NCI-H187 (cell line): Measurements from ENCODE around the gene COPS3.
A peak's percentile ranks its signal among the peaks of the same experiment; 100 is the strongest.

Experiments used
- DNase-seq, 2 experiments: peaks; one replicate each; lab custom pipeline; 2025; lab: John Stamatoyannopoulos, UW

COPS3 gene

DNA sequence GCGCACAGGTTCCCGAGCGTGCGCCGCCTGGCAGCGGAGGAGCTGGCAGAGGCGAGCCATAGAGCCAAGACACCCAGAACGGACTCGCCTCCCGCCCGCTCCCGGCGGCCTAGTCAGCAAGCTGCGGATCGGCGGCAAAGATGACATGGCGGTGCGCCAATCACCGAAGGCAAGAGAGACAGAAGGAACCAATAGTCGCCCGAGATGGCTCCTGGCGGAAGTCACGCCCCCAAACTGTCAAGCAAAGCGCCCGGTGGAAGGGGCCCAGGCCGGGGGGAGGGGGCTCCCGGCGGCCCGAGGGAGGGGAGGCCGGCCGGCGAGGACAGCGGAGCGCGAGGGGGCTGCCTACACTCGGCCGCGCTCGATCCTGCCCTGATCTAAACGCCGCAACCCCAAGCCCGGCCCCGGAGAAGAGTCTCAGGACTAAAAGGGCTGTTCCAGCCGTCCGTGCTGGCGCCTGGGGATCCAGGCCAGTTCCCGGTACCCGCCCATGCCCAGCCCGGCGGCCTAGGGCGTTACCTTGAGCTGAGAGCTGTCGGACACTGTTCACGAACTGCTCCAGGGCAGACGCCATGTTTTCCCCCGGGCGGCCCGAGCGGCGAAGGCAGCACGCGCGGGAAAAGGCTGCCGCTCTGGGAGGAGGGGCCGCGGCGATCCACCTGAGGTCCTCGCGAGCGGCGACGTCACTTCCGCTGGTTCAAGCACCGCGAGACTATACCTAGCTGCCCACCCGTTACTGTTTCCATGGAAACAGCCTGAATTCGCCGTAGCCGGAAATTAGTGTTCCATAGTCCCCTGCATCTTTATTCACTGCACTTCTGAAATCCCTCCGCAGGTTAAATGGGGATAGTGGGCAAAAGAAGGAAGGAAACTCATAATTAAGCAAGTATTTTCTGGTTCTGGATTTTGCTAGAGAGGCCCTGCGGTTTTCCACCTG lies at the start of gene COPS3:
COPS3 (minus strand) TSS at position 634 of the 937 bp plus-strand sequence; CDS start at position 574, 60 bp downstream.
- peak; percentile 63 to 81 for DNase-seq

DNA sequence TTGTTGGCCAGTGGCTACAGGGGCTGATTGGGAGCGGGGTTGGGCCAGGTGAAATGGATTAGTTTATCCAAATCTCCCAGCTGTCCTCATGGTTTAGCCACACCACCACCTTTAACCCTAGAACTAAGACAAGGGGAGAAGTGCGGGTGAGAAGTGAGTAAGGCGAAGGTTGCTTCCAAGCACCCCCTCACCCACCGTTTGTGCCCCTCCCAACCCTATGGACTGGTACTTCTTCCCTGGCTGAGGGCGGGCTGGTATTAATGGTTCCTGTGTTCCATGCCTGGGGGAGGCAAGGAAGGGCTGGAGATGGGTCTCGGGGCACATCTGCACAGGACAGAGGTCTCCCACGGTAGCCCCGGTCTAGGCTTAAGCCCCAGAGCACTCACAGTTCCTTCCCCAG lies 47.2 kb upstream of the COPS3 start:
- DNase-seq: no peak

DNA sequence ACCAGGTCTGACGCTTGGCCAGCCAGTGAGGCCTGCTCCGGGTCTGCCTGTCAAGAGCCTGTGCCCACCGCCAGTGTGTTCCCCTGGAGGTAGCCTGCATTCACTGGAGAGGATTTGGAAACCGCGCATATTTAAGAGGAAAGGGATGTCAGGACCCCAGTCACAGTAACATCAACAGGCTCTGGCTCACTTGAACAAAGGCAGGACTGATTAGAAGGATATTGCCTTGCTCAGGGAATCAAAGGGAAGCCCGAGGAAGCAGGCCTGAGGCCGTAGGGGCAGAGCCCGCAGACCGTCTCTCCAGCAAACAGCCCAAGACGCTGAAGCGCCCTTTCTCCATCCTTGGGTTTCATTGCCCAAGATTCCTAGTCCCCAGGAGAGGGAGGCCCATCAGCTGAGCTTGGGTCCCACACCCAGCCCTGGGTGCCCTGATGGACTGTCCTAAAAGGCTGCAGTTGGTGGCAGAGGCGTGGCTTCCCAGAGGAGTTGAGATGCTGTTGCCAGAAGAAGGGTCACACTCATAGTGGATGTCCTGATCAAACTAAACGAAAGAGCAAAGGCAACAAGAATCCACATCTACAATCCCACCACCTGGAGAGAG lies 45.3 kb upstream of the COPS3 start:
- no peak for DNase-seq

DNA sequence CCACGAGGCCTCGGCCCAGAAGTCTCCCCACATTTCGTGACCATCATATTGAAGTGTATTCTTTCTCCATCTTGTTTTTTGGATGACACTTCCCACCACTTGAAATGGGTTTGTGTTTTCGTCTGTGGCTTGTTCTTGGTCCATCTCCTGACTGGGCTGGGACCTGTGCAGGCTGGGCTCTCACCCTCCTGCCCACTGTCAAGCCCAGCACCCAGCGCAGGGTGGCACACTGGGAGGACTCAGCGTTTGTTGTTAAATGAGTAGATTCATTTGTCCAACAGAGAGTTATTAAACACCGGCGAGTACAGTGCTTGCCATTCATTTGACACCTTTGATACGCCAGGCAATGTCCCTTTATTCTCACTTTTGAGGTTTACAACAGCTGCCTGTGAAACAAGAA lies 44.8 kb upstream of the COPS3 start:
- no peak for DNase-seq

DNA sequence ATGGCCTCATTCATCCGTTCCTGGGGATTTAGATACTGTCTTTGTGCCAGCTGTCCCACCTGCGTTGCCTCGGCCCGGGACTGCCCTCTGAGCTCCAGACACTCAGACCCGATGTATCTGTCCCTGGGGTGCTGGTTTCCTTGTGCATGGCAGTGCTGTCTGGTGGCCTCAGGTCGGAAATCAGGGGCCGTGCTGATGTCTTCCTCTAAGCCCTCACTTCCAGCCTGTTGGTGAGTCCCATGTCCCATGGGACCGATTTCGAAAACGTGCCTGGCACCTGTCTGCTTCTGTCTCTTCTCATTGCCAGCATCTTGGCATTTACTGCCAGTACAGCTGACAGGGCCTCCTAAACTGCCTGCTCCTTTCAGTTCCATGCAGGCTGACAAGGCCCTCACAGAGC lies 44.2 kb upstream of the COPS3 start:
- DNase-seq: no peak

DNA sequence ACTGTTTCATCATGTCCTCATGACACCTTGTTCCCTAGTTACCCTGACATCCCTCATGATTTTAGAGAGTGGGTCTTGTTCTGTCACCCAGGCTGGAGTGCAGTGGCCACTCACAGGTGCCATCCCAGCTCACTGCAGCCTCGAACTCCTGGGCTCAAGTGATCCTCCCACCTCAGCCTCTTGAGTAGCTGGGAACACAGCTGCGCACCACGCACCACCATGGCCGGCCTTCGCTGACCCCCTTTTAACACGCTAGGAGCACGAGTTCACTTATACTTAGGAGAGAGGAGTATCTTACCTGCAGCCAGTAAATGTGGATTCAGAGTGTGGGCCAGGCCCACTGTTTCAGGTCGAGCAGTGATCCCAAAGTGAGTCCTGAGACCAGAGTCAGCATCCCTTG lies 43.6 kb upstream of the COPS3 start:
- DNase-seq: no peak

DNA sequence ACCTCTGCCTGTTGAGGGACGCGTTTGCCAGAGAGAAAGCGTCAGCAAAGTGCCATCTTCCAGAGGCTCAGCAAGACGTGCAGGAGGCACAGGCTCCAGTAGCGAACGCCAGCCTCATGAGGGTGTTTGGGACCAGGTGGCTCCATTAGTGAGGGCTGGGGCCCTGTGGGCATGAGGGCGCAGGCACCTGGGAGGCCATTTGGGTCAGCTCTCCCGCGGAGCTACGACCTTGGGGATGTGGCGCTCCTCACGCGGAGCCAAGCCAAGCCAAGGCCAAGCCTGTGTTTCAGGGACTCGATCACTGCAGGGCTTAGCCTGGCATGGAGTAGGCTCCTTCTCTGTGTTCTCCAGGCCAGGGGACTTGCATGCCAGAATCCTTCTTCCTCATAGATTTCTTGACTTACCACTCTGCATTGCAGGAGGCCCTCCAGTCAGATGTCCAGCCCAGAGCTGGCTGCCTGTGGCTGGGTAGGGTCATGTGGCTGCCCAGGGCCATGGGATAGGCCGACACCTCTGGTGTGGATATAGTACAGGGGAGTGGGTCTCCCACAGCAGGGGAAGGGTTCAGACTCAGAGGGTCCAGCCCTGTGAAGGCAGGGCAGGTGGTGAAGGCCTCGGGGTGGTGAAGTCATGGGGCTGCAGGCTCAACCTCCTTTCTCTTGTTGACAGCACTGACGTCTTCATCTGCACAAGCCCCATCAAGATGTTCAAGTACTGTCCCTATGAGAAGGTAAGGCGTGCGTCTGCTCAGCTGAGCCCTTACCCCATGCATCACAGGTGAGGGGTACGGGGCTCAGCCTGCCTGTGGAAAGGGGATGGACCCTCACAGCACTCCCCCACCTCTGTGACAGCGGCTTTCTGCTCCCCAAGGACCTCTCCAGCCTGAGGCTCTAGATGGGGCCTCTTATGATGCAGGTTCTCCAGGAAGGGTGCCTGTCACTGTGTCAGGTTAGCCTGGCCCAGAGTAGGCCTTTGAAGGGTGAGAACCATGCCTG lies 41.8 kb upstream of the COPS3 start:
- DNase-seq: no peak

DNA sequence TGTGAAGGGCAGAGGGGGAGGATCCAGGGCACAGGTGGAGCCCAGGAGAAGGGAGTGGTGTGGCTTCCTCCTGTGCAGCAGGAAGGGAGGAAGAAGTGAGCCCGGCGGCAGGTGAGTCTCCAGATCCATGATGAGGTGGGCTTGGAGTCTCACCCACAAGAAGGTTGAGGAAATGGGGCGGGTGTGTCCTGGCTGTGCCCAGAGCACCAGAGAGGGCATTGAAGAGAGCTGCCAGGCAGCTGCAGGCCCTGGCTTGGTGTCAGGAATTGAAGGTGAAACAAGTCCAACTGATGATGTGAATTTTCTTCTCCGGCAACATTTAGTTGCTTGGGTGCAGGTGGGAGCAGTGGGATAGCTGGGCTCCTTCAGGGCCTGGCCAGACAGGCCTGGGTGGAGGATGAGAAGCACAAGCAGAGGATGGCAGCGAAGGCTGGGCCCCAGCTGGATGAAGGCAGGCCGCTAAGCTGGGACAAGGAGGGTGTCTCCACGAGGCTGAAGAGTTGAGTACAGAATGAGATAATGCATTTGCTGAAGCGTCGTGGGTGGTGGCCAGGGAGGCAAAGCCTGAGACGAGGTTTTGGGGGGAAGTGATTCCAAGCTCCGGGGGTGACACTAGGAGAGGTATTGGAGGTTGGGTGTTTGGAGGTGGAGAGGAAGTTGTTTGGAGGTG lies 40.4 kb upstream of the COPS3 start:
- no peak for DNase-seq

DNA sequence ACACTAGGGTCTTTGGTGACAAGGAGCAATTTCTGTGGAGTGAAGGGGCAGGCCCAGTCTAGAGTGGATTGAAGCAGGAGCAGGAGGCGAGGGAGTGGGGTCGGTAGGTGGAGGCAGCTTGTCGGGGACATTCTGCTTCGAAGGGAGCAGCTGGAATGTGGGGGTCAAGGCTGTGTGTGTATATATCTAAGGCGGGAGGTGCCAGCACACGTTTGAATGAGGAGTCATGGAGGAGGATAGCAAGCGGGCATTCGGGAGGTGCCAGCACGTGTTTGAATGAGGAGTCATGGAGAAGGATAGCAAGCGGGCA lies 39.8 kb upstream of the COPS3 start:
- no peak for DNase-seq

DNA sequence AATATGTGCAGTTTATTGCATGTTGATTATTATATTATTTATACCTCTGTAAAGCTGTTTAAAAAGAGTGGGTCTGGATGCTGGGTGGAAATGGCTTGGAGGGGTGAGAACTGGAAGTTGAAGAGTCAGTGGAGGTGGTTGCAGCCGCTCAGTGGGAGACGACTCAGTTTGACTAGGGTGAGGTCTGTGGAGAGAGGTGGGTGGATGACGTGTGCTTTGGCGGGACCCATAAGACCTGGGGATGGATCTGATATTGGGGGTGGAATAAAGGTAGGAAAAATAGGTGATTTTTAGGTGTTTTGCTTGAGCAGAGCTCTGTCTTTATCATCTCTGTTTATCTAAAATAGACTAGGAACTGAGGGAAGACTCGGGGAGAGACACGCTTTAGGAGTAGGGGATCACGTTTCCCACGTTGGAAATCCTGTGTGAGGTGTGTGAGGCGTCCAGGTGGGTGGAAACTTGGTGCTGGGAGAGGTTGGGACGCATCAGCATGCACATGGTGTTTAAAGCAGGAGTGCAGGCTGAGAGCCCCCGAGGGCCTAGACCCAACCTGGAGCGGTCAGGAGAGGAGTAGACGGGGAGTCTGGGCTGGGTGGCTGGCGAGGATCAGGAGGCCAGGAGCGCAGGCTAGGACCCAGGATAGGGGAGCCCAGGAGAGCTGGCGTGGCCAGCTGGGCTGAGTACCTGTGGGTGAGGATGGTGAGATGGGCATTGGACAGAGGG lies 39.3 kb upstream of the COPS3 start:
- no peak for DNase-seq

DNA sequence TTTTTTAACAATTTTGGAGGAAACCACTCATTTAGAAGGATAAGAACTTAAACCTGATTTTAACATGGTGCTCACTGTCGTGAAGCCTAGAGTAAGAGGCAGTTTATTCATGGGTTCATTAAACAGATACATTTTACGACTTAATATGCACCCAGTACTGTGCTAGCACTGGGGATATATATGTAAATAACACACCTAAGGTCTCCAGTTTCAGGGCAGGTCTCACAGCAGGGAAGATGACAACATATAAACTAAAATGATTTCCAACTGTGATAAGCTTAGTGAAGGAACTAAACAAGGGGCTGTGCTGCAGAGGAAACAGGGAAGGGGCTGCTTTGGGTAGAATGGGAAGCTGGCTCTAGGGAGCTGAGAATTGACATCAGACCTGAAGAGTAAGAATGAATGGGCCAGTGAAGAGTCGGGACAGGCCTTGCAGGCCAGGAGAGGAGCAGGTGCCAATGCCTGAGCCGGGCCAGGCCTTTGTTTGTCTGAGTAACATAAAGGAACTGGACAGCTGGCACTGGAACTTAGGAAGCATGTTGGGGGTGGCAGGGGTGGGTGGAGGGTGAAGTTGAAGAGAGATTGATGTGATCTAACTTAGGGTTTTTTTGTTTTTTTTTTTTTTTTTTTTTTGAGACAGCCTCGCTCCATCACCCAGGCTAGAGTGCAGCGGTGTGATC lies 34.2 kb upstream of the COPS3 start:
- DNase-seq: no peak

DNA sequence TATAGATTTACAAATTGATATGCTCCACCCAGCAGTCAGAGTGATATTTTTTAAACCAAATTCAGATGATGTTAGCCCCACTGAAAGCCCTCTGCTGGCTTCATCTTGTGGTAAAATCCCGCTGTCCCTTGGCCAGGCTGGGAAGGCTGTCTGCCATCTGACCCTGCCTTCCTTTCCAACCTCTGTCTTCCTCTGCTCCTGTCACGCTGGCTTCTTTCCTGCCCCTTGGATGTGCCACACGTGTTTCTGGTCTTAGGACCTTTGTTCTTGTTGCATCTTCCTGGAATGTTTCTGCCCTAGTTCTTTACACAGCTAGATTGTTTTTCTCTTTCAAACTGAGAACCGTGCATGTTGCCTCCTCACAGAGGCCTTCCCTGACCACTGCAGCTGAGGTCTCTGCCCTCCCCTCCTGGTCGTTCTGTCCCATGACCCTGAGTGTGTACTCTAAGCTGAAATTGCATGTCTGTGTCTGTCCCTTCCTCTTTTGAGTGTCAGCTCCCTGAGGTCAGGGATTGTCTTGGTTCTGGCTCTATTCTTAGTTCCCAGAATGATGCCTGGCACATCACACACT lies 33.5 kb upstream of the COPS3 start:
- no peak for DNase-seq

DNA sequence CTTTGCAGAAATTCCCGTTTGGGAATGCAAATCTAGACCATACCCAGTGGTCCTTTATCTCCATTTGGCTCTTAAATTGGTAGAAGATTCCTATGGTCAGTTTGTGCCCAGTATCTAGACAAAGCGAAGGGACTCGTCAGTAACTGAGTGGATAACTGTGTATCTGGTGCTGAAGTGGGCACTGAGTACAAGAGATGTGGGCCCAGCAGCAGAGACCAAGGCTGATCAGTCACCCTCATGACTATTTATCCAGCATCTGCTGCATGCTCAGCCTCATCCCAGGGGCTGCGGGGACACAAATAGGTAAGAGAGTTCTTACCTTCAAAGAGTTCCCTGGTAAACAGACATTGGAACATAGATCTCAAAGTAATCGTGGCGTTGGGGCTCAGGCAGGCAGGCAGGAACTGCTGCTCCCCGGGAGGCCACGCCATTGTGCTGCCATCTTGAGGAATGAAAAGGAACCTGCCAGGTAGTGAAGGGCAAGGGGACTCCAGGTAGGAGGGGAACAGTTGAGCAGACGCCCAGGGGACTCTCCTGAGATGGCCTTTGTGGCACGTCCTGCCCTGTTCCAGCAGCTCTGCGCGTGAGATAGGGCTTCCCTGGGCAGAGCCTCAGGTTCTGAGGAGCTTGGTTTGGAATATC lies 32.4 kb upstream of the COPS3 start:
- no peak for DNase-seq

DNA sequence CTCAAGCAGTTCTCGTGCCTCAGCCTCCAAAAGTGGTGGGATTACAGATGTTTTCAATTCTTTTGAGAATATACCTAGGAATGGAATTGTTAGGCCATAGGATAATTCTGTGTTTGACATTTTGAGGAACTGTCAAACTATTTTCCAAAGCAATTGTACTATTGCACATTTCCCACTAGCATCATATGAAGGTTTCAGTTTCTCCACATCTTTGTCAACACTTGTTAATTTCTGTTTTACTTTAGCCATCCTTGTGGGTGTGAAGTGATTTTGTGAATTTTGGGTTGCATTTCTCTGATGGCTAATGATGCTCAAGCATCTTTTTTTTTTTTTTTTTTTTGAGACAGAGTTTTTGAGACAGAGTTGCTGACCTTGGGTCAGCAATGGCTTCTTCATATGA lies 28.3 kb upstream of the COPS3 start:
- no peak for DNase-seq

DNA sequence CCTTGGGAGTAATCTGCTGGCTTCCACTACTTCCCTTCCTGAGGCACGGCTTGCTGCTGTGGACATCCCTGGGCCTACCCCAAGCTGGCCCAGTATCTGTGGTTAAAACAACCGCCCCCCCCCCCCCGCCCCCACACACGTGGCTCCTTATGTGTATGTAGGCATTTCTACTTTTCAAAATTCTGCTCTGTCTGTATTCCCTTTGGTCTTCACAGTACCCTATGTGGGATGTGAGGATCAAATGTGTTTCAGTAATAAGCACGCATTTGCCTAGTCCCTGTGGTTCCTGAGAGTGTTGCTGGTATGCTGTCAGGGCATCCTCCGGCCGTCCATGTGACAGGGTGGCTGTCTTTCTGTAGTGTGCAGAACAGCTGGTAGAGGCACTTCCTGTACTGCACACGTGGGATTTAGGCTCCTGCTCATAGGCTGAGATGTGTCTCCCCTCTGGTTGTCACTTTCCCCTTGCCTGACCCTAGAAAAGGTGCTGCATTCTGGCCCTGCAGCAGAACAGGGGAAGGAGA lies 24.3 kb upstream of the COPS3 start:
- DNase-seq: no peak

DNA sequence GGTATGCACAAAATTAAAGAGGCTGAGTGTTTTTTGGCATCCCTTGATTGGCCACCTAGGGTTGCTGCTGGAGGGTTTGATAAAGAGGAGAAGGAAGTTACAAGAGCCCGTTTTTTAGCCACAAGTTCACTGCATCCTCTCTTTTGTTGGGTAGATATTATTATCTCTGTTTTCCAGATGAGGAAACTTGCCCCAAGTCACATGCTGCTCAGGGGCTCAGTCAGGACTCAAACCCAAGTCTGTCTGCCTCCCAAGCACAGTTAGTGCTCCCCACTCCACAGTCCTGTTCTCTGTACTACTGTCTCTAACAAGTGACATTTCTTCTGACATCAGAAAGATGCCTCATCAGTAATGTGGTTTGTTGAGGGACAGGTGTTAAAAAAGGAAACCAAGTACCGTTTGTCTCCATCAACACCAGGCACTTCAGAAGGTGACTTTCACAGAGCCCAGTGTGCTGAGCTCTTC lies 23.5 kb upstream of the COPS3 start:
- no peak for DNase-seq

DNA sequence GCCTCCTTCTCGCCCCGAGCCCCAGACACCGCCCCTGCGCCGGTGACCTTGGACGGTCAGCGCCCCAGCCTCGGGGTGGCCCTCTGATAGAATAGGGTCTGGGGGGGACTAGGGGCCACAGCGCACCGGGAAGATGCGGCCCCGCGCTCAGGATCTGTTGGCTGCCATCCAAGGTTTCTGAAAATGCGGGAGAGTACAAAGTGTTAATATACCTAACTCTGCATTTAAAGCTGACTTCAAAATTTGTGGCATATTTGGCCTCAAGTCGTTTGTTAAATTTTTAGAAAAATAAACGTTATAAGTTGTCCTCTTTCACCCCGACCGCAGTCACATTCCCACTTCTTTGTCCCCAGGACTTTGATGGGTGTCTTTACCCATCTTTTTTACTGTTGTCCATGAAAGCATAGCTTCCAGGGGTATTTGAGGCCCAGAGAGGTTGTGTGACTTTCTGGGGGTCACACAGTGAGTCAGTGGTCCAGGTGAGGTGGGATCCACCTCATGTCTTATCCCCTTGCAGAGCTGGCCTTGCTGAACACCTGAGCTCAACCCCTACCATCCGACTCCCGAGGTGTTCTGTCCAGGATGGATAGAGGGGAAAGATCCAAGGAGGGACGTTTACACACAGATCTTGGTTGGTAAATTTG lies 22.9 kb upstream of the COPS3 start:
- no peak for DNase-seq

DNA sequence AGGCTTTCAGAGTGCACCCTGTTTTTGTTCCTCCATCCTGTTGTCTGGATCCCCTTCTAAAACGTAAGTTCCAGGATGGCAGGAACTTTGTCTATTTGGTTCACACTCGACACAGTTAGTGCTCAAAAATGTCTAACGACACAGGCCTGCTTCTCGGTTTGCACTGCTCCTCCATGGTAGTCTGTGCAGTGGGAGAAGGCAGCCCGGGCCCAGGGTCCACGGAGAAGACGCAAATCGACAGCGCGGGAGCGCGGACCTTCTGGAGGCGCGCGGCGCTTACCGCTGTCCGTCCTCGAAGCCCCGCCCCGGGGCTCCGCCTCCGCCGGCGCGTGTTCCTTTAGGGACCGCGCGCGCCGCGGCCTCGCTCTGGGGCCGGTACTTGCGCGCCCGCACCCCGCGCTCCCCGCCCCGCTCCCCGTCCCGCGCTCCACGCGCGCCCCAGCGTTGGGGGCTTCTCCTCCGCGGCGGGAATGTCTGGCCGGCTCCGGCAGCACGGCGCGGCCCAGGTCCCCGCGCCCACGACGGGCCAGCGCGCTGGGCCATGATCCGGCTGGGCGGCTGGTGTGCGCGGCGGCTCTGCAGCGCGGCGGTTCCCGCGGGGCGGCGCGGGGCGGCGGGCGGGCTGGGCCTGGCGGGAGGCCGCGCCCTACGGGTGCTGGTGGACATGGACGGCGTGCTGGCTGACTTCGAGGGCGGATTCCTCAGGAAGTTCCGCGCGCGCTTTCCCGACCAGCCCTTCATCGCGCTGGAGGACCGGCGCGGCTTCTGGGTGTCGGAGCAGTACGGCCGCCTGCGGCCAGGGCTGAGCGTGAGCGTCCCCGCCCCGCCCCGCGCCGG lies 22.2 kb upstream of the COPS3 start, which contains the start of gene NT5M:
NT5M (plus strand) TSS at position 364 of the 837 bp plus-strand sequence; CDS start at position 542, 178 bp downstream.
- peak; percentile 18 to 27 for DNase-seq
